SK-N-SH treated with all-trans-retinoic acid at 6 μM for 48 hours (cell line): ENCODE measurements around the gene THADA.

Experiments
- OSR1 ChIP-seq: fragments of 250-450 bp; sonication (Bioruptor Pico); IDR thresholded peaks from 2 replicates; pipeline ENCODE4 v1.8.0; 2022; ENCODE audit warnings: moderate library complexity, mild to moderate bottlenecking, inconsistent platforms
- PPARA ChIP-seq: fragments of 250-450 bp; sonication (Bioruptor Pico); IDR thresholded peaks from 2 replicates; pipeline ENCODE4 v1.5.0; 2020; ENCODE audit warnings: mild to moderate bottlenecking, borderline replicate concordance
- ZFP3 ChIP-seq: fragments of 250-450 bp; sonication (Bioruptor Pico); IDR thresholded peaks from 2 replicates; pipeline ENCODE4 v1.5.0; 2020; ENCODE audit warnings: mild to moderate bottlenecking, moderate library complexity
- ZFP30 ChIP-seq: fragments of 450-650 bp; formaldehyde crosslinking; IDR thresholded peaks from 2 replicates; pipeline ENCODE4 v1.5.0; 2022; ENCODE audit warnings: mild to moderate bottlenecking, moderate library complexity
- ZNF565 ChIP-seq: fragments of 450-650 bp; formaldehyde crosslinking; conservative IDR thresholded peaks from 2 replicates; pipeline ENCODE4 v1.5.0; 2020; ENCODE audit warnings: low read depth, mild to moderate bottlenecking, moderate library complexity
- TF ChIP-seq, protein P1 (sequence below): fragments of 250-450 bp; sonication (Bioruptor Pico); IDR thresholded peaks from 2 replicates; pipeline ENCODE4 v1.8.0; 2020; ENCODE audit warnings: mild to moderate bottlenecking, moderate library complexity, borderline replicate concordance
- TF ChIP-seq, protein P2 (sequence below): fragments of 250-450 bp; sonication (Bioruptor Pico); IDR thresholded peaks from 2 replicates; pipeline ENCODE4 v1.5.1; 2020; ENCODE audit warnings: low read depth, mild to moderate bottlenecking, moderate library complexity

DNA sequence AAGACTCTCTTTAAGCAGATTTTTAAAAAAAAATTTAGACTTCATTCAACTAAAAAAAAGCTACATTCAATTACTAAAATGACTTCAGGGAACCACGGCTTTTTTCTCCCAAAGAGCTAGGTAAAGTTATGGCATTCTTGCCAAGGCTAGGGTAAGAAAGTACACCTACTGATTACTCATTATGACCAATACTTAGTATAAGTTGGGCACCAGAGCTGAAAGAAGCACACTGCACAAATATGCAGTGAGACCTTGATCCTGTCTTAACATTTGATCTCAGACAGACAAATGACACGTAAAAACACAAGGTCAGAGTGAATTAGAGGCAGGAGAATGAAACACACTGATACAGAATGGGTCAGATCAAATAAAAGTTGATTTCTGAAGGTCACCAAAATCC, 88.7 kb downstream of the THADA start:
- TF ChIP-seq, protein P1, sequence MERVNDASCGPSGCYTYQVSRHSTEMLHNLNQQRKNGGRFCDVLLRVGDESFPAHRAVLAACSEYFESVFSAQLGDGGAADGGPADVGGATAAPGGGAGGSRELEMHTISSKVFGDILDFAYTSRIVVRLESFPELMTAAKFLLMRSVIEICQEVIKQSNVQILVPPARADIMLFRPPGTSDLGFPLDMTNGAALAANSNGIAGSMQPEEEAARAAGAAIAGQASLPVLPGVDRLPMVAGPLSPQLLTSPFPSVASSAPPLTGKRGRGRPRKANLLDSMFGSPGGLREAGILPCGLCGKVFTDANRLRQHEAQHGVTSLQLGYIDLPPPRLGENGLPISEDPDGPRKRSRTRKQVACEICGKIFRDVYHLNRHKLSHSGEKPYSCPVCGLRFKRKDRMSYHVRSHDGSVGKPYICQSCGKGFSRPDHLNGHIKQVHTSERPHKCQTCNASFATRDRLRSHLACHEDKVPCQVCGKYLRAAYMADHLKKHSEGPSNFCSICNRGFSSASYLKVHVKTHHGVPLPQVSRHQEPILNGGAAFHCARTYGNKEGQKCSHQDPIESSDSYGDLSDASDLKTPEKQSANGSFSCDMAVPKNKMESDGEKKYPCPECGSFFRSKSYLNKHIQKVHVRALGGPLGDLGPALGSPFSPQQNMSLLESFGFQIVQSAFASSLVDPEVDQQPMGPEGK (CRISPR knock-in tag): no peak
- TF ChIP-seq ZFP30 (CRISPR knock-in tag) (no peak), ZNF565 (no peak), PPARA (CRISPR knock-in tag) (no peak), OSR1 (CRISPR knock-in tag) (no peak), ZFP3 (no peak)
- TF ChIP-seq, protein P2, sequence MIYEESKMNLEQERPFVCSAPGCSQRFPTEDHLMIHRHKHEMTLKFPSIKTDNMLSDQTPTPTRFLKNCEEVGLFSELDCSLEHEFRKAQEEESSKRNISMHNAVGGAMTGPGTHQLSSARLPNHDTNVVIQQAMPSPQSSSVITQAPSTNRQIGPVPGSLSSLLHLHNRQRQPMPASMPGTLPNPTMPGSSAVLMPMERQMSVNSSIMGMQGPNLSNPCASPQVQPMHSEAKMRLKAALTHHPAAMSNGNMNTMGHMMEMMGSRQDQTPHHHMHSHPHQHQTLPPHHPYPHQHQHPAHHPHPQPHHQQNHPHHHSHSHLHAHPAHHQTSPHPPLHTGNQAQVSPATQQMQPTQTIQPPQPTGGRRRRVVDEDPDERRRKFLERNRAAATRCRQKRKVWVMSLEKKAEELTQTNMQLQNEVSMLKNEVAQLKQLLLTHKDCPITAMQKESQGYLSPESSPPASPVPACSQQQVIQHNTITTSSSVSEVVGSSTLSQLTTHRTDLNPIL (CRISPR knock-in tag): no peak
